Right atrium auricular region (tissue), 2 donors: Measurements from ENCODE around the gene IGLL1. TPM values are rescaled to one million over a fixed set of nuclear protein-coding genes. Genes with fewer than 3 reads are reported as not detected.

Experiments used
- DNase-seq: peaks from one replicate; pipeline ENCODE4 v3.0.0-alpha.2; 2019; ENCODE audit warnings: low spot score
- H3K27ac ChIP-seq, 2 donors: fragments of 200-600 bp; sonication (generic); 1 replicate in 1 of 2; 2 replicates in 1 of 2; pipeline ENCODE4 v1.5.1; 2016 to 2019
- H3K27me3 ChIP-seq, 2 donors: fragments of 200-600 bp; sonication (generic); one replicate each; pipeline versions ENCODE4 v1.5.1 to v1.6.0; 2017 to 2019
- H3K36me3 ChIP-seq: fragments of 200-600 bp; sonication (generic); one replicate; pipeline ENCODE4 v1.5.1; 2016
- H3K4me1 ChIP-seq, 2 donors: fragments of 200-600 bp; sonication (generic); one replicate each; pipeline versions ENCODE4 v1.5.1 to v1.6.0; 2017 to 2019
- H3K4me3 ChIP-seq, 2 donors: fragments of 200-600 bp; sonication (generic); 1 replicate in 1 of 2; 2 replicates in 1 of 2; pipeline ENCODE4 v1.5.1; 2017 to 2019; ENCODE audit warnings: mild to moderate bottlenecking in 1 of 2, moderate library complexity in 1 of 2
- H3K9me3 ChIP-seq, 2 donors: fragments of 200-600 bp; sonication (generic); one replicate each; pipeline ENCODE4 v1.5.1; 2019
- total RNA-seq, 2 donors: library from RNA; depleted of rRNA; stranded (reverse); fragments of >200 nt; gene quantifications; one replicate each; pipeline ENCODE4 v1.1.0, GENCODE V29; 2016
- TF ChIP-seq, protein P1 (sequence below), 2 donors: fragments of 200-600 bp; sonication (generic); IDR thresholded peaks; one replicate each; pipeline ENCODE4 v1.5.1; 2019; ENCODE audit warnings: antibody characterized with exemption in 2 of 2

IGLL1 gene
- total RNA-seq, 2 donors from 2014 or later: not detected

DNA sequence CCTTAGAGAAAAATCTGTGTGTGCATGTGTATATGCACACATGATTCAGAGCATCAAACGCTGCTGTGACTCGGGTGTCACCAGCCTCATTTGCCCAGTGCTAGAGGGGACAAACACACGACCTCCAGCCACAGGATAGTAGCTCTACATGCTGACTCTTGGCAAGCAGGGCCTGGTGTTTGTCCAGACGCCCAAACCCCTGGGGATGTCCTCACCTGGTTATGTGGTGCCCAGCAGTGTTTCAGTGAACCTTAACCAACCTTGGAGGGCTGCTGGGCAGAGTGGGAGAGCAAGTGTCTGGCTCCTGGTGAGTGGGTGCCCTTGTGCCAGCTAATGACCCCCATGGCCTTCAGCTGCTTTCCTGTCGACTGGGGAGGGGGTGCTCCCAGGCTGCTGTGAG lies 26.7 kb downstream of the IGLL1 start:
- no peaks in the 10 kb centered on the region for H3K9me3 ChIP-seq
- DNase-seq: no peak
- TF ChIP-seq, protein P1, sequence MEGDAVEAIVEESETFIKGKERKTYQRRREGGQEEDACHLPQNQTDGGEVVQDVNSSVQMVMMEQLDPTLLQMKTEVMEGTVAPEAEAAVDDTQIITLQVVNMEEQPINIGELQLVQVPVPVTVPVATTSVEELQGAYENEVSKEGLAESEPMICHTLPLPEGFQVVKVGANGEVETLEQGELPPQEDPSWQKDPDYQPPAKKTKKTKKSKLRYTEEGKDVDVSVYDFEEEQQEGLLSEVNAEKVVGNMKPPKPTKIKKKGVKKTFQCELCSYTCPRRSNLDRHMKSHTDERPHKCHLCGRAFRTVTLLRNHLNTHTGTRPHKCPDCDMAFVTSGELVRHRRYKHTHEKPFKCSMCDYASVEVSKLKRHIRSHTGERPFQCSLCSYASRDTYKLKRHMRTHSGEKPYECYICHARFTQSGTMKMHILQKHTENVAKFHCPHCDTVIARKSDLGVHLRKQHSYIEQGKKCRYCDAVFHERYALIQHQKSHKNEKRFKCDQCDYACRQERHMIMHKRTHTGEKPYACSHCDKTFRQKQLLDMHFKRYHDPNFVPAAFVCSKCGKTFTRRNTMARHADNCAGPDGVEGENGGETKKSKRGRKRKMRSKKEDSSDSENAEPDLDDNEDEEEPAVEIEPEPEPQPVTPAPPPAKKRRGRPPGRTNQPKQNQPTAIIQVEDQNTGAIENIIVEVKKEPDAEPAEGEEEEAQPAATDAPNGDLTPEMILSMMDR (IDR thresholded peaks at IDR 0.05): no peak
- no peaks in the 10 kb centered on the region for H3K27me3 ChIP-seq
- H3K4me1 ChIP-seq: no peaks in the 10 kb centered on the region
- H3K27ac ChIP-seq: no peak overlapping the region
- H3K4me3 ChIP-seq: no peak overlapping the region
- no peaks in the 10 kb centered on the region for H3K36me3 ChIP-seq

DNA sequence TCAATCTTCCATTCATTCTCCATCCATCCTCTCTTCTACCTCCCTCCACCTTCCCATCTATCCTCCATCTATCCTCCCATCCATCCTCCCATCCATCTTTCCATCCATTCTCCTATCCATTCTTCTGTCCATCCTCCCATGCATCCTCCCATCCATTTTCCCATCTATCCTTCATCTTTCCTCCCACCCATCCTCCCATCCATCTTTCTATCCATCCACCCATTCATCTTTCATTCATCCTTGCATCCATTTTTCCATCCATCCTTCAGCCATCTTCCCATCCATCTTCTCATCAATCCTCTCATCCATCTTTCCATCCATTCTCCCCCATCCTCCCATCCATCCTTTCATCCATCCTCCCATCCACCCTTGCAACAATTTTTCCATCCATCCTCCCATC lies 27.5 kb downstream of the IGLL1 start:
- TF ChIP-seq, protein P1 (IDR thresholded peaks at IDR 0.05): no peak
- Histone ChIP-seq H3K27me3 (no peaks in the 10 kb centered on the region), H3K27ac (no peak overlapping the region), H3K36me3 (no peaks in the 10 kb centered on the region), H3K4me1 (no peaks in the 10 kb centered on the region), H3K4me3 (no peak overlapping the region), H3K9me3 (peaks cover 0 to 6% of the 10 kb centered on the region in 2 donors)
- no peak for DNase-seq

DNA sequence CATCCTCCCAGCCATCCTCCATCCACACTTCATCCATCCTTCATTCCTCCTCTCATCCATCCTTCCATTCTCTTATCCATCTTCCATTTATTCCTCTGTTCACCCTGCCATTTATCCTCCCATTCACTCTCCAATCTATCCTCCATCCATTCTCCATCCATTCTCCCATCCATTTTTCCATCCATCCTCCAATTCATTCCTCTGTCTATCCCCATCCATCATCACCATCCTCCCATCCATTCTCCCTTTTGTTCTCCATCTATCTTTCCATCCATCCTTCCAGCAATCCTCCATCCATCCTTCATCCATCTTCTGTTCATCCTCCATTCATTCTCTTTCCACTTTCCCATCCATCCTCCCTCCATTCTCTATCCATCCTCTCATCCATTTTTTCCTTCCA lies 28.7 kb downstream of the IGLL1 start:
- no peaks in the 10 kb centered on the region for H3K36me3 ChIP-seq
- peaks cover 0 to 14% of the 10 kb centered on the region in 2 donors for H3K9me3 ChIP-seq
- no peaks in the 10 kb centered on the region for H3K4me1 ChIP-seq
- no peak for DNase-seq
- TF ChIP-seq, protein P1 (IDR thresholded peaks at IDR 0.05): no peak
- no peaks in the 10 kb centered on the region for H3K27me3 ChIP-seq
- H3K27ac ChIP-seq: no peak overlapping the region
- no peak overlapping the region for H3K4me3 ChIP-seq

DNA sequence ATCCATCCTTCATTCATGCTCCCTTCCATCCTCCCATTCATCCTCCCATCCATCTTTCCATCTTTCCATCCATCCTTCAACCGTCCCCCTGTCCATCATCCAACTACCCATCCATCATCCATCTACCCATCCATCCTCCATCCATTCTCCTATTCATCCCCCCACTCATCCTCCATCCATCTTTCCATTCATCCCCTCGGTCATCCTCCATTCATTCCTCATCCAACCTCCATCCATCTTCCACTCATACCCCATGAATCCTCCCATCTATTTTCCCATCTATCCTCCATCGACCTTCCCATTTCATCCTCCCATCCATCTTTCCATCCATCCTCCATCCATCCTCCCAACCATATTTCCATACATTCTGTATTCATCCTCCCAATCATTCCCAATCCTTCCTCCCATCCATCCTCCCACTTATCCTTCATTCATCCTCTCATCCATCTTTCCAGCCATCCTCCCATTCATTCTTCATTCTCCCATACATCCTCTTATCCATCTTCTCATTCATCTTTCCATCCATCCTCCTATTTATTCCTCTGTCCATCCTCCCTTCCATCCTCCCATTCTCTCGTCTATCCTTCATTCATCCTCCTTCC lies 29.9 kb downstream of the IGLL1 start:
- Histone ChIP-seq H3K9me3 (peaks cover 0 to 14% of the 10 kb centered on the region in 2 donors), H3K27me3 (no peaks in the 10 kb centered on the region), H3K4me3 (no peak overlapping the region), H3K4me1 (no peaks in the 10 kb centered on the region), H3K36me3 (no peaks in the 10 kb centered on the region), H3K27ac (no peak overlapping the region)
- TF ChIP-seq, protein P1 (IDR thresholded peaks at IDR 0.05): no peak
- no peak for DNase-seq

DNA sequence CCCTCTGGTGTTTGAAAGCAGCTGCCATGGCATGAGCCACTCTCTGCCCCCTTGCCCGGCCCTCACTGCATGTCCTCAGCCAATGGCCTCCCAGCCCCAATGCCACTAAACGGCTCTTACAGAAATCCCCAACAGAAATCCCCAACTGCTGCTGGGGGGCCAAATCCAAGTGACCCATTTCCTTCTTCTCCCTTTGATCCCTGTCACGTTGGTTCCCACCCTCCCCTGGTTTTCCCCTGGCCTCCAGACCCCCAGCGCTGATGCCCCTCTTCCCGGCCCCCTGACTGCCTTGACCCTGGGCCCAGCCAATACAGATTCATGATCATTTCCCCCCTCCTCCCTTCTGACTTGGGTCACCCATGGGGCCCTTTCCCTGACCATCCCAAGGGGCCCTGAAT lies 30.9 kb downstream of the IGLL1 start:
- Histone ChIP-seq H3K4me3 (no peak overlapping the region), H3K9me3 (peaks cover 0 to 14% of the 10 kb centered on the region in 2 donors), H3K4me1 (no peaks in the 10 kb centered on the region), H3K27me3 (no peaks in the 10 kb centered on the region), H3K27ac (no peak overlapping the region), H3K36me3 (no peaks in the 10 kb centered on the region)
- DNase-seq: no peak
- TF ChIP-seq, protein P1 (IDR thresholded peaks at IDR 0.05): no peak
